ENCODE results near the gene MAGED1. TPM values are rescaled to one million over a fixed set of nuclear protein-coding genes. Genes with fewer than 3 reads are reported as not detected.
A peak's percentile ranks its signal among the peaks of the same experiment; 100 is the strongest.

The MAGED1 gene
- 10 to 100 TPM; 30.3 to 33.4 TPM for total RNA-seq

- CTCF ChIA-PET, result no interaction called here
- H3K4me1 Mint-ChIP-seq, result peaks cover 10% of the 10 kb centered on the region
- peak; percentile 88 for DNase-seq
- H3K27me3 Mint-ChIP-seq, result no peaks in the 10 kb centered on the region
- H3K36me3 Mint-ChIP-seq, result peaks cover 15% of the 10 kb centered on the region
- H3K9me3 Mint-ChIP-seq (ENCODE audit: low read depth), result no peaks in the 10 kb centered on the region
- peak within 1 kb of the TSS; percentile 80 for H3K27ac Mint-ChIP-seq
- peak within 1 kb of the TSS; percentile 88 for H3K4me3 Mint-ChIP-seq
- peak; percentile 93 for ATAC-seq
Observed at GRCh38 chrX:51892921-51893745, at the start of gene MAGED1. MAGED1 (plus strand) TSS chrX:51893623; CDS start chrX:51894305, 682 bp downstream.

GRCh38 chrX:51847463-51847862 is 46.0 kb upstream of the MAGED1 start:
- Mint-ChIP-seq H3K4me1 (peaks cover 2% of the 10 kb centered on the region), H3K27me3 (no peaks in the 10 kb centered on the region), H3K27ac (no peak overlapping the region), H3K4me3 (no peak overlapping the region), H3K36me3 (peaks cover 34% of the 10 kb centered on the region), H3K9me3 (ENCODE audit: low read depth) (no peaks in the 10 kb centered on the region)
- DNase-seq (no peak), ATAC-seq (no peak)
- CTCF ChIA-PET, result no interaction called here

GRCh38 chrX:51851507-51852085 is 41.8 kb upstream of the MAGED1 start:
- H3K36me3 Mint-ChIP-seq, result peaks cover 42% of the 10 kb centered on the region
- no peak for ATAC-seq
- peaks cover 2% of the 10 kb centered on the region for H3K4me1 Mint-ChIP-seq
- peaks cover 6% of the 10 kb centered on the region for H3K9me3 Mint-ChIP-seq (ENCODE audit: low read depth)
- no peak overlapping the region for H3K27ac Mint-ChIP-seq
- H3K4me3 Mint-ChIP-seq, result no peak overlapping the region
- H3K27me3 Mint-ChIP-seq, result no peaks in the 10 kb centered on the region
- DNase-seq, result no peak
- CTCF ChIA-PET, result no interaction called here

DNA sequence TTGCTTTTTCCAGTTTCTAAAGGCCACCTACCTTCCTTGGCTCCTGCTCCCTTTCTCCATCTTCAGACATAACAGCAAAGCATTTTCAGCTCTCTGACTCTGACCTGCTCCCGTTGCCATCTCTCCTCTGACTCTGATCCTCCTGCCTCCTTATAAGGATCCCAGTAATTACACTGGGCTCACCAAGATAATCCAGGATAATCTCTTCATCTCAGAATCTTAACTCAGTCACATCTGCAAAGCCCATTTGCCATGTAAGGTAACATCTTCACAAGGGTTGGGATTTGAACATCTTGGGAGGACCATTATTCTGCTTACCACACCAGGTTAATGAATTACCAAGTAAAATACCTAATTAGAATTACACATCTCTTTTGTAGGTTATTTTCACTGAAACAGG is 41.3 kb upstream of the MAGED1 start:
- peaks cover 2% of the 10 kb centered on the region for H3K4me1 Mint-ChIP-seq
- no peak for ATAC-seq
- H3K9me3 Mint-ChIP-seq (ENCODE audit: low read depth), result peaks cover 8% of the 10 kb centered on the region
- no peak overlapping the region for H3K4me3 Mint-ChIP-seq
- DNase-seq, result no peak
- H3K27ac Mint-ChIP-seq, result no peak overlapping the region
- H3K27me3 Mint-ChIP-seq, result no peaks in the 10 kb centered on the region
- CTCF ChIA-PET, result no interaction called here
- peaks cover 45% of the 10 kb centered on the region for H3K36me3 Mint-ChIP-seq

DNA sequence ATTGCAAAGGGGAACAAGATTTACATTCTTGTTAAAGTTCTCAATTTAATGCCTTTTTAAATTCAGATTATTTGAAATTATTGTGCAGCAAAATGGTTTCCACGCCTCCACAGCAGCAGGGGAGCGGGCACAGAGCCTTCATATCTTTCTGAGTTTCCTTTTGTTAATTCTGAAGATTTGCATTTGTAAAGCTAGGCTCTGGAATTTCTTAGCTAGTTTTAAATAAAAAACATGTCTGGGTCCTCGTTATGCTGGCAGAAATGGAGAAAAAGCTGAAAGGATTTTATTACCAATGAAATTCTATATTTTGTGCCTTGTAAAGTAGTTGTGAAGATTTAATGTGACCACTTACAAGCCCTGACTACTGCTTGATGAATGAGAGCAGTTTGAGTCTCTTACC is 40.8 kb upstream of the MAGED1 start:
- H3K4me1 Mint-ChIP-seq, result peaks cover 2% of the 10 kb centered on the region
- H3K36me3 Mint-ChIP-seq, result peaks cover 47% of the 10 kb centered on the region
- CTCF ChIA-PET, result no interaction called here
- H3K27ac Mint-ChIP-seq, result no peak overlapping the region
- no peaks in the 10 kb centered on the region for H3K27me3 Mint-ChIP-seq
- H3K9me3 Mint-ChIP-seq (ENCODE audit: low read depth), result peaks cover 9% of the 10 kb centered on the region
- no peak for DNase-seq
- no peak for ATAC-seq
- no peak overlapping the region for H3K4me3 Mint-ChIP-seq

DNA sequence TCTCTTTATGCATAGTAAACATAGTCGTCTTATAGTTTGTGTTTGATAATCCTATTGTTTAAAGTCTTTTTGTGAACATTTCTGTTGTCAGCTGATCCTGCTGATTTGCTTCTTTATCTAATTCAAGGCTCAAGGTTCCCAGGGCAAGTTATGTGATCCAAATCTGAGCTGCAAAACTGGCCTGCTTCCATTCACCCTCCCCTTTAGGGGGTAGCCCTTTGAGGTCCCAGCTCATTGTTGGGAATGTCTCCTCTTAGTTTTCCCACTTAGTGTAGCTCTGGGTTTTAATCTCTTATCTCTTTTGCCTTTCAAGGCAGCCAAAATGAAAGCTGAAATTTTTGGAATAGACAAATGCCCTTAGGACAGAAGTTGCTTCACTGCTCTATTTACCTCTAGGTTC is 40.2 kb upstream of the MAGED1 start:
- CTCF ChIA-PET, result no interaction called here
- Mint-ChIP-seq H3K4me3 (no peak overlapping the region), H3K27me3 (no peaks in the 10 kb centered on the region), H3K36me3 (peaks cover 49% of the 10 kb centered on the region), H3K4me1 (peaks cover 2% of the 10 kb centered on the region), H3K9me3 (ENCODE audit: low read depth) (peaks cover 10% of the 10 kb centered on the region), H3K27ac (no peak overlapping the region)
- ATAC-seq, result no peak
- DNase-seq, result no peak

GRCh38 chrX:51855698-51856097 is 37.7 kb upstream of the MAGED1 start:
- CTCF ChIA-PET, result no interaction called here
- Mint-ChIP-seq H3K27me3 (no peaks in the 10 kb centered on the region), H3K36me3 (peaks cover 50% of the 10 kb centered on the region), H3K9me3 (ENCODE audit: low read depth) (peaks cover 10% of the 10 kb centered on the region), H3K27ac (no peak overlapping the region), H3K4me3 (no peak overlapping the region), H3K4me1 (peaks cover 2% of the 10 kb centered on the region)
- ATAC-seq (no peak), DNase-seq (no peak)

- H3K27ac Mint-ChIP-seq, result no peak overlapping the region
- ATAC-seq (no peak), DNase-seq (no peak)
- H3K27me3 Mint-ChIP-seq, result no peaks in the 10 kb centered on the region
- no peak overlapping the region for H3K4me3 Mint-ChIP-seq
- H3K4me1 Mint-ChIP-seq, result no peaks in the 10 kb centered on the region
- H3K36me3 Mint-ChIP-seq, result peaks cover 44% of the 10 kb centered on the region
- peaks cover 10% of the 10 kb centered on the region for H3K9me3 Mint-ChIP-seq (ENCODE audit: low read depth)
- CTCF ChIA-PET, result no interaction called here
Observed at GRCh38 chrX:51857159-51857733, 36.2 kb upstream of the MAGED1 start.

DNA sequence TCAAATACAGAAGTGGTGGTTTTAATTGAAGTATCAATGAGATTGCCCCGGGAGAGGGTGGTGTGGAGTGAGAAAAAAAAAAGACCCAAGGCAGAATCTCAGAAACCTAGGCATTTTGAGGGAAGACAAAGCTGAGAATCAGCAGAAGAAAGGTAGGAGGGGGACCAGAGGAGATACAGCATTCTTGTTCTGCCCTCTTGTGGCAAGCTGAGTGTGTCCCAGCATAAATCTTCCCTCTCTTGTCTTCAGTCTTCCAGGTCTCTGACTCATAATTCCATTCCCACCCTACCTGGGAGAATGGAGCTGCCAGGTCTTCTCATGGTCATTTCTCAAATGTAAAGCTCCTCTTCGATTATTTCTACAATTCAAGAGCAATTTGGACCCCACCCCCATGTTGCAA is 32.7 kb upstream of the MAGED1 start:
- DNase-seq, result no peak
- no peak for ATAC-seq
- no peak overlapping the region for H3K4me3 Mint-ChIP-seq
- H3K36me3 Mint-ChIP-seq, result peaks cover 38% of the 10 kb centered on the region
- H3K27me3 Mint-ChIP-seq, result no peaks in the 10 kb centered on the region
- no peak overlapping the region for H3K27ac Mint-ChIP-seq
- CTCF ChIA-PET, result interaction anchor here (1.1 to 1.6 kb wide), 2 partner anchors 16 to 219 kb away, joined by 3 to 6 read pairs; no protein-coding TSS in a partner anchor
- peaks cover 12% of the 10 kb centered on the region for H3K9me3 Mint-ChIP-seq (ENCODE audit: low read depth)
- peaks cover 9% of the 10 kb centered on the region for H3K4me1 Mint-ChIP-seq

DNA sequence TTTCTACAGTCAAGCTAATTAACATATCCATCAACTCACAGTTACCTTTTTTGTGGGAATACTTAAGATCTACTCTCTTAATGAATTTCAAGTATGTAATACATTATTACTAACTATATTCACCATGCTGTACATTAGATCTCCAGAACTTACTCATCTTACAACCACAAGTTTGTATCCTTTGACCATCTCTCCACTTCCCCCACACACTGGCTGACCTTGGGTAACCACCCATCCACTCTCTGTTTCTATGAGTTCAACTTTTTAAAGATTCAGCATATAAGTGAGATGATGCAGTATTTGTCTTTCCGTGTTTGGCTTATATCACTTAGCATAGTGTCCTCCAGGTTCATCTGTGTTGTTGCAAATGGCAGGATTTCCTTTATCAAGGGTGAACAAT is 30.5 kb upstream of the MAGED1 start:
- H3K27me3 Mint-ChIP-seq, result no peaks in the 10 kb centered on the region
- peaks cover 9% of the 10 kb centered on the region for H3K4me1 Mint-ChIP-seq
- H3K4me3 Mint-ChIP-seq, result no peak overlapping the region
- CTCF ChIA-PET, result no interaction called here
- H3K27ac Mint-ChIP-seq, result no peak overlapping the region
- peaks cover 8% of the 10 kb centered on the region for H3K9me3 Mint-ChIP-seq (ENCODE audit: low read depth)
- DNase-seq (peak; percentile 37), ATAC-seq (no peak)
- H3K36me3 Mint-ChIP-seq, result peaks cover 23% of the 10 kb centered on the region

DNA sequence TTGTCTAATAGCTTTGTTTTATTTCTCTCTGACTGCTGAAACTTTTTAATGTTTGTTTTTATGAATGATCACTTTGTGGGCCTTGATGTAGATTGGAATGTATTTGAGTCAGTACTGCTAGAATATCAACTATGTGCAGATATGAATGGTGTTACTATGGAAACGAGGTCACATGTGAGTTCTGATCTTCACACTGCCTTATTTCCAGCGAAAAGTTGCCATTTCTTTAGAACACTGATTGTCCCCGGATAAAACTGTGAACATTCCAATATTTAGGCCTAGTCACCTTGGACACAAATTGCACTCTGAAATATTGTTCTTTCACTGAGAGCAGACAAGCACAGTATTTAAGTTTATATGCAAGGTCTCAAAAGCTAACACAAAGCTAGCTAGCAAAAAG is 27.2 kb upstream of the MAGED1 start:
- H3K27me3 Mint-ChIP-seq, result no peaks in the 10 kb centered on the region
- CTCF ChIA-PET, result no interaction called here
- H3K27ac Mint-ChIP-seq, result no peak overlapping the region
- DNase-seq, result no peak
- ATAC-seq, result no peak
- peaks cover 8% of the 10 kb centered on the region for H3K9me3 Mint-ChIP-seq (ENCODE audit: low read depth)
- peaks cover 23% of the 10 kb centered on the region for H3K36me3 Mint-ChIP-seq
- H3K4me1 Mint-ChIP-seq, result peaks cover 9% of the 10 kb centered on the region
- no peak overlapping the region for H3K4me3 Mint-ChIP-seq

GRCh38 chrX:51867626-51868025 is 25.8 kb upstream of the MAGED1 start:
- DNase-seq, result no peak

GRCh38 chrX:51870354-51870753 is 23.1 kb upstream of the MAGED1 start:
- H3K9me3 Mint-ChIP-seq (ENCODE audit: low read depth), result peaks cover 2% of the 10 kb centered on the region
- ATAC-seq (no peak), DNase-seq (no peak)
- H3K27me3 Mint-ChIP-seq, result no peaks in the 10 kb centered on the region
- no peak overlapping the region for H3K27ac Mint-ChIP-seq
- no peaks in the 10 kb centered on the region for H3K4me1 Mint-ChIP-seq
- peaks cover 9% of the 10 kb centered on the region for H3K36me3 Mint-ChIP-seq
- no peak overlapping the region for H3K4me3 Mint-ChIP-seq
- CTCF ChIA-PET, result no interaction called here

More at GRCh38 chrX:51867626-51868025, 25.8 kb upstream of the MAGED1 start:
- Mint-ChIP-seq H3K27ac (no peak overlapping the region), H3K27me3 (no peaks in the 10 kb centered on the region), H3K36me3 (peaks cover 23% of the 10 kb centered on the region), H3K9me3 (ENCODE audit: low read depth) (peaks cover 8% of the 10 kb centered on the region), H3K4me3 (no peak overlapping the region), H3K4me1 (peaks cover 9% of the 10 kb centered on the region)
- CTCF ChIA-PET, result no interaction called here
- no peak for ATAC-seq

GRCh38 chrX:51874123-51874522 is 19.3 kb upstream of the MAGED1 start:
- no peak overlapping the region for H3K4me3 Mint-ChIP-seq
- no peak for ATAC-seq
- CTCF ChIA-PET, result no interaction called here
- no peaks in the 10 kb centered on the region for H3K9me3 Mint-ChIP-seq (ENCODE audit: low read depth)
- no peak for DNase-seq
- no peaks in the 10 kb centered on the region for H3K27me3 Mint-ChIP-seq
- H3K27ac Mint-ChIP-seq, result no peak overlapping the region
- no peaks in the 10 kb centered on the region for H3K4me1 Mint-ChIP-seq
- H3K36me3 Mint-ChIP-seq, result peaks cover 9% of the 10 kb centered on the region

Data from activated CD8-positive, alpha-beta memory T cell treated with anti-CD3 and anti-CD28 coated beads, Interleukin-2, amount 10 ng/mL, durations not matched to agents 7 days and 5 days (primary cell).